GM19438 (cell line): ENCODE measurements around the gene CD163L1.

Experiments
- ATAC-seq: cut with Tn5 transposase; IDR thresholded peaks from one replicate; pipeline ENCODE4 v1.9.1; 2021; ENCODE audit warnings: low read depth; ENCODE audit not compliant: unreplicated experiment

CD163L1 gene

GRCh38 chr12:7411343-7411742 lies 32.6 kb downstream of the CD163L1 start:
- ATAC-seq, result no peak

GRCh38 chr12:7404275-7404674 lies 39.7 kb downstream of the CD163L1 start:
- ATAC-seq, result no peak

GRCh38 chr12:7403466-7403865 lies 40.5 kb downstream of the CD163L1 start:
- no peak for ATAC-seq

GRCh38 chr12:7399089-7399488 lies 44.9 kb downstream of the CD163L1 start:
- no peak for ATAC-seq

GRCh38 chr12:7396418-7396817 lies 47.5 kb downstream of the CD163L1 start:
- ATAC-seq, result no peak

- no peak for ATAC-seq
Observed at GRCh38 chr12:7395950-7396349, 48.0 kb downstream of the CD163L1 start.

GRCh38 chr12:7387289-7387688 lies 56.7 kb downstream of the CD163L1 start:
- ATAC-seq, result no peak

GRCh38 chr12:7383157-7383556 lies 60.8 kb downstream of the CD163L1 start:
- no peak for ATAC-seq

- ATAC-seq, result no peak
Observed at GRCh38 chr12:7376196-7376595, 67.8 kb downstream of the CD163L1 start.

- ATAC-seq, result no peak
Observed at GRCh38 chr12:7375145-7375543, 68.8 kb downstream of the CD163L1 start.

- ATAC-seq, result no peak
Observed at GRCh38 chr12:7374423-7375144, 69.4 kb downstream of the CD163L1 start.

GRCh38 chr12:7373226-7373625 lies 70.7 kb downstream of the CD163L1 start:
- no peak for ATAC-seq

- ATAC-seq, result no peak
Observed at GRCh38 chr12:7369274-7369729, 74.7 kb downstream of the CD163L1 start.

GRCh38 chr12:7362734-7363133 lies 81.2 kb downstream of the CD163L1 start:
- no peak for ATAC-seq

GRCh38 chr12:7361265-7361664 lies 82.7 kb downstream of the CD163L1 start:
- ATAC-seq, result no peak

- no peak for ATAC-seq
Observed at GRCh38 chr12:7354529-7354928, 89.4 kb downstream of the CD163L1 start.

- no peak for ATAC-seq
Observed at GRCh38 chr12:7352661-7353060, 91.3 kb downstream of the CD163L1 start.

GRCh38 chr12:7351177-7351576 lies 92.8 kb downstream of the CD163L1 start:
- no peak for ATAC-seq

GRCh38 chr12:7349418-7349817 lies 94.5 kb downstream of the CD163L1 start:
- no peak for ATAC-seq

GRCh38 chr12:7346551-7347225 lies 97.3 kb downstream of the CD163L1 start:
- ATAC-seq, result no peak

GRCh38 chr12:7344833-7345606 lies 98.9 kb downstream of the CD163L1 start:
- no peak for ATAC-seq
